HepG2 (cell line): ENCODE results near the gene HUNK. TPM values are rescaled to one million over a fixed set of nuclear protein-coding genes. Genes with fewer than 3 reads are reported as not detected.
A peak's percentile ranks its signal among the peaks of the same experiment; 100 is the strongest.

ENCODE experiments used
- BRD4 ChIP-seq: sonication (generic); formaldehyde crosslinking; IDR thresholded peaks from 2 replicates; pipeline ENCODE4 v1.4.0; 2020; ENCODE audit warnings: missing genetic modification reagents
- CENPBD1 ChIP-seq: sonication (generic); formaldehyde crosslinking; IDR thresholded peaks from 2 replicates; pipeline ENCODE4 v1.8.0; 2022; ENCODE audit warnings: missing genetic modification reagents, low read depth, mild to moderate bottlenecking, borderline replicate concordance
- EZH2 ChIP-seq: conservative IDR thresholded peaks from 2 replicates; pipeline ENCODE4 v1.6.1; 2012; ENCODE audit warnings: mild to moderate bottlenecking, low read depth, low read length, moderate library complexity
- FOXJ3 ChIP-seq: sonication (generic); formaldehyde crosslinking; IDR thresholded peaks from 2 replicates; pipeline ENCODE4 v1.4.0; 2020; ENCODE audit warnings: missing genetic modification reagents, mild to moderate bottlenecking, borderline replicate concordance
- HDAC1 ChIP-seq: sonication (generic); formaldehyde crosslinking; IDR thresholded peaks from 2 replicates; pipeline ENCODE4 v1.5.1; 2020; ENCODE audit warnings: mild to moderate bottlenecking, missing genetic modification reagents
- ISX ChIP-seq: sonication (generic); formaldehyde crosslinking; conservative IDR thresholded peaks from 2 replicates; pipeline ENCODE4 v1.5.0; 2020; ENCODE audit warnings: missing genetic modification reagents
- KDM5A ChIP-seq: fragments of 200-600 bp; sonication (generic); IDR thresholded peaks from 2 replicates; pipeline ENCODE4 v1.7.0; 2018; ENCODE audit warnings: antibody characterized with exemption, mild to moderate bottlenecking, low read length, borderline replicate concordance
- MTA3 ChIP-seq: sonication (generic); formaldehyde crosslinking; IDR thresholded peaks from 2 replicates; pipeline ENCODE4 v1.4.0; 2020; ENCODE audit warnings: missing genetic modification reagents
- PAX8 ChIP-seq: sonication (generic); formaldehyde crosslinking; IDR thresholded peaks from 2 replicates; pipeline ENCODE4 v1.8.0; 2022; ENCODE audit warnings: mild to moderate bottlenecking, missing genetic modification reagents, borderline replicate concordance
- SKI ChIP-seq: fragments of 450-650 bp; IDR thresholded peaks from one replicate; pipeline ENCODE4 v1.6.1; 2018; ENCODE audit warnings: mild to moderate bottlenecking; ENCODE audit not compliant: partially characterized antibody
- SMARCE1 ChIP-seq: fragments of 450-650 bp; IDR thresholded peaks from 2 replicates; pipeline ENCODE4 v1.6.1; 2017; ENCODE audit warnings: borderline replicate concordance
- TBP ChIP-seq: sonication (generic); formaldehyde crosslinking; IDR thresholded peaks from 2 replicates; pipeline ENCODE4 v1.5.0; 2020; ENCODE audit warnings: missing genetic modification reagents
- TBX3 ChIP-seq: fragments of 450-650 bp; IDR thresholded peaks from 2 replicates; pipeline ENCODE4 v1.6.1; 2017; ENCODE audit warnings: antibody characterized with exemption, mild to moderate bottlenecking, inconsistent platforms, borderline replicate concordance
- ZBTB1 ChIP-seq: sonication (generic); formaldehyde crosslinking; IDR thresholded peaks from 2 replicates; pipeline ENCODE4 v1.4.0; 2020; ENCODE audit warnings: missing genetic modification reagents, borderline replicate concordance
- ZFAT ChIP-seq: sonication (generic); formaldehyde crosslinking; conservative IDR thresholded peaks from 2 replicates; pipeline ENCODE4 v1.8.1; 2023; ENCODE audit warnings: missing genetic modification reagents, inconsistent platforms
- ZFP90 ChIP-seq: sonication (generic); formaldehyde crosslinking; IDR thresholded peaks from 2 replicates; pipeline ENCODE4 v1.8.0; 2022; ENCODE audit warnings: missing genetic modification reagents, mild to moderate bottlenecking, inconsistent platforms, borderline replicate concordance
- ZNF256 ChIP-seq: sonication (generic); formaldehyde crosslinking; conservative IDR thresholded peaks from 2 replicates; pipeline ENCODE4 v1.4.0; 2020; ENCODE audit warnings: missing genetic modification reagents
- ZNF460 ChIP-seq: sonication (generic); formaldehyde crosslinking; IDR thresholded peaks from 2 replicates; pipeline ENCODE4 v1.5.1; 2020; ENCODE audit warnings: missing genetic modification reagents, mild to moderate bottlenecking, borderline replicate concordance
- ZNF878 ChIP-seq: sonication (generic); formaldehyde crosslinking; IDR thresholded peaks from 2 replicates; pipeline ENCODE4 v1.8.1; 2023; ENCODE audit warnings: mild to moderate bottlenecking, missing genetic modification reagents, moderate library complexity
- polyA plus RNA-seq, 8 experiments: library from polyadenylated mRNA; depleted of rRNA in 3 of 8; stranded (reverse) in 7 of 8; unstranded in 1 of 8; fragments of >200 nt; fragmentation: Illumina TruSeq in 4 of 8; extraction: Trizol in 4 of 8; gene quantifications; 2 replicates each; pipeline versions ENCODE4 v1.2.1 to v1.2.3, GENCODE V29; 2011 to 2016; ENCODE audit warnings: low read depth in 4 of 8, missing spikeins in 1 of 8, mixed read lengths in 1 of 8; ENCODE audit not compliant: insufficient read depth in 1 of 8
- total RNA-seq, 5 experiments: library from RNA; depleted of rRNA; stranded (reverse); fragments of >200 nt; fragmentation: Illumina TruSeq; extraction: Trizol; gene quantifications; 2 replicates each; pipeline ENCODE4 v1.2.3, GENCODE V29; 2016; ENCODE audit warnings: low read depth in 1 of 5
- TF ChIP-seq, protein P1 (sequence below): sonication (generic); formaldehyde crosslinking; IDR thresholded peaks from 2 replicates; pipeline ENCODE4 v1.5.0; 2020; ENCODE audit warnings: mild to moderate bottlenecking, low read depth, missing genetic modification reagents, borderline replicate concordance
- TF ChIP-seq, protein P2 (sequence below): sonication (generic); formaldehyde crosslinking; IDR thresholded peaks from 2 replicates; pipeline ENCODE4 v1.4.0; 2020; ENCODE audit warnings: missing genetic modification reagents, mild to moderate bottlenecking, borderline replicate concordance
- TF ChIP-seq, protein P3 (sequence below): sonication (generic); formaldehyde crosslinking; conservative IDR thresholded peaks from 2 replicates; pipeline ENCODE4 v1.8.0; 2022; ENCODE audit warnings: missing genetic modification reagents
- TF ChIP-seq, protein P4 (sequence below): sonication (generic); formaldehyde crosslinking; IDR thresholded peaks from 2 replicates; pipeline ENCODE4 v1.4.0; 2020; ENCODE audit warnings: missing genetic modification reagents
- TF ChIP-seq, protein P5 (sequence below): sonication (generic); formaldehyde crosslinking; IDR thresholded peaks from 2 replicates; pipeline ENCODE4 v1.8.1; 2023; ENCODE audit warnings: missing genetic modification reagents, mild to moderate bottlenecking, borderline replicate concordance

Gene HUNK
- total and polyA plus RNA-seq, 2 of the 13 experiments (the other 11 are each of a cell fraction or from before 2014, with no cell fraction given) = 1.8 to 1.9 TPM

- TF ChIP-seq SKI (no peak), TBX3 (no peak), KDM5A (no peak), PAX8 (CRISPR knock-in tag) (no peak), ZFP90 (CRISPR knock-in tag) (no peak; the same call in 1 of the 2 replicates), EZH2 (no peak), ZFAT (CRISPR knock-in tag) (no peak), ZBTB1 (CRISPR knock-in tag) (no peak), ZNF878 (peak; percentile 63; the same call in 1 of the 2 replicates), ZNF460 (CRISPR knock-in tag) (no peak), FOXJ3 (CRISPR knock-in tag) (peak; percentile 20; the same call in 1 of the 2 replicates), BRD4 (CRISPR knock-in tag) (no peak), ISX (no peak), HDAC1 (peak; percentile 71), MTA3 (no peak), SMARCE1 (no peak), TBP (CRISPR knock-in tag) (no peak), CENPBD1 (CRISPR knock-in tag) (no peak), ZNF256 (CRISPR knock-in tag) (no peak)
- TF ChIP-seq, protein P1, sequence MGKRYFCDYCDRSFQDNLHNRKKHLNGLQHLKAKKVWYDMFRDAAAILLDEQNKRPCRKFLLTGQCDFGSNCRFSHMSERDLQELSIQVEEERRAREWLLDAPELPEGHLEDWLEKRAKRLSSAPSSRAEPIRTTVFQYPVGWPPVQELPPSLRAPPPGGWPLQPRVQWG (CRISPR knock-in tag) = no peak
- TF ChIP-seq, protein P2, sequence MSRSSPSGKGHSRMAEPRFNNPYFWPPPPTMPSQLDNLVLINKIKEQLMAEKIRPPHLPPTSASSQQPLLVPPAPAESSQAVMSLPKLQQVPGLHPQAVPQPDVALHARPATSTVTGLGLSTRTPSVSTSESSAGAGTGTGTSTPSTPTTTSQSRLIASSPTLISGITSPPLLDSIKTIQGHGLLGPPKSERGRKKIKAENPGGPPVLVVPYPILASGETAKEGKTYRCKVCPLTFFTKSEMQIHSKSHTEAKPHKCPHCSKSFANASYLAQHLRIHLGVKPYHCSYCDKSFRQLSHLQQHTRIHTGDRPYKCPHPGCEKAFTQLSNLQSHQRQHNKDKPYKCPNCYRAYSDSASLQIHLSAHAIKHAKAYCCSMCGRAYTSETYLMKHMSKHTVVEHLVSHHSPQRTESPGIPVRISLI (CRISPR knock-in tag) = no peak
- TF ChIP-seq, protein P3, sequence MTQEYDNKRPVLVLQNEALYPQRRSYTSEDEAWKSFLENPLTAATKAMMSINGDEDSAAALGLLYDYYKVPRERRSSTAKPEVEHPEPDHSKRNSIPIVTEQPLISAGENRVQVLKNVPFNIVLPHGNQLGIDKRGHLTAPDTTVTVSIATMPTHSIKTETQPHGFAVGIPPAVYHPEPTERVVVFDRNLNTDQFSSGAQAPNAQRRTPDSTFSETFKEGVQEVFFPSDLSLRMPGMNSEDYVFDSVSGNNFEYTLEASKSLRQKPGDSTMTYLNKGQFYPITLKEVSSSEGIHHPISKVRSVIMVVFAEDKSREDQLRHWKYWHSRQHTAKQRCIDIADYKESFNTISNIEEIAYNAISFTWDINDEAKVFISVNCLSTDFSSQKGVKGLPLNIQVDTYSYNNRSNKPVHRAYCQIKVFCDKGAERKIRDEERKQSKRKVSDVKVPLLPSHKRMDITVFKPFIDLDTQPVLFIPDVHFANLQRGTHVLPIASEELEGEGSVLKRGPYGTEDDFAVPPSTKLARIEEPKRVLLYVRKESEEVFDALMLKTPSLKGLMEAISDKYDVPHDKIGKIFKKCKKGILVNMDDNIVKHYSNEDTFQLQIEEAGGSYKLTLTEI (CRISPR knock-in tag) = no peak
- TF ChIP-seq, protein P4, sequence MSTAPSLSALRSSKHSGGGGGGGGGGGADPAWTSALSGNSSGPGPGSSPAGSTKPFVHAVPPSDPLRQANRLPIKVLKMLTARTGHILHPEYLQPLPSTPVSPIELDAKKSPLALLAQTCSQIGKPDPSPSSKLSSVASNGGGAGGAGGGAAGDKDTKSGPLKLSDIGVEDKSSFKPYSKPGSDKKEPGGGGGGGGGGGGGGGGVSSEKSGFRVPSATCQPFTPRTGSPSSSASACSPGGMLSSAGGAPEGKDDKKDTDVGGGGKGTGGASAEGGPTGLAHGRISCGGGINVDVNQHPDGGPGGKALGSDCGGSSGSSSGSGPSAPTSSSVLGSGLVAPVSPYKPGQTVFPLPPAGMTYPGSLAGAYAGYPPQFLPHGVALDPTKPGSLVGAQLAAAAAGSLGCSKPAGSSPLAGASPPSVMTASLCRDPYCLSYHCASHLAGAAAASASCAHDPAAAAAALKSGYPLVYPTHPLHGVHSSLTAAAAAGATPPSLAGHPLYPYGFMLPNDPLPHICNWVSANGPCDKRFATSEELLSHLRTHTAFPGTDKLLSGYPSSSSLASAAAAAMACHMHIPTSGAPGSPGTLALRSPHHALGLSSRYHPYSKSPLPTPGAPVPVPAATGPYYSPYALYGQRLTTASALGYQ (CRISPR knock-in tag) = no peak
- TF ChIP-seq, protein P5, sequence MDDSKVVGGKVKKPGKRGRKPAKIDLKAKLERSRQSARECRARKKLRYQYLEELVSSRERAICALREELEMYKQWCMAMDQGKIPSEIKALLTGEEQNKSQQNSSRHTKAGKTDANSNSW (CRISPR knock-in tag) = no peak
These were observed 27.5 kb downstream of the HUNK start (continued) for GRCh38 chr21:31900121-31900895.
